CD4-positive, alpha-beta T cell treated with Interleukin-21 for 1 hour (primary cell): Measurements from ENCODE around the gene PKD1.
A peak's percentile ranks its signal among the peaks of the same experiment; 100 is the strongest.

ENCODE experiments used
- DNase-seq: peaks from one replicate; pipeline ENCODE4 v3.0.0-alpha.2; 2020

Gene PKD1

GRCh38 chr16:2070576-2071453 lies 64.9 kb downstream of the PKD1 start:
- no peak for DNase-seq

- no peak for DNase-seq
Observed at GRCh38 chr16:2066139-2066538, 69.6 kb downstream of the PKD1 start.

GRCh38 chr16:2064368-2064945 lies 71.2 kb downstream of the PKD1 start:
- no peak for DNase-seq

GRCh38 chr16:2063861-2064260 lies 71.8 kb downstream of the PKD1 start:
- DNase-seq = no peak

GRCh38 chr16:2062801-2063200 lies 72.9 kb downstream of the PKD1 start:
- no peak for DNase-seq

- no peak for DNase-seq
Observed at GRCh38 chr16:2061526-2061925, 74.2 kb downstream of the PKD1 start.

- DNase-seq = no peak
Observed at GRCh38 chr16:2061023-2061422, 74.7 kb downstream of the PKD1 start.

- DNase-seq = no peak
Observed at GRCh38 chr16:2060346-2060745, 75.4 kb downstream of the PKD1 start.

GRCh38 chr16:2058872-2059271 lies 76.8 kb downstream of the PKD1 start:
- DNase-seq = no peak

- no peak for DNase-seq
Observed at GRCh38 chr16:2058420-2058819, 77.3 kb downstream of the PKD1 start.

- no peak for DNase-seq
Observed at GRCh38 chr16:2057438-2057837, 78.3 kb downstream of the PKD1 start.

- no peak for DNase-seq
Observed at GRCh38 chr16:2056681-2057407, 78.9 kb downstream of the PKD1 start.

GRCh38 chr16:2056077-2056476 lies 79.6 kb downstream of the PKD1 start:
- DNase-seq = no peak

- no peak for DNase-seq
Observed at GRCh38 chr16:2054543-2055245, 81.0 kb downstream of the PKD1 start.

- DNase-seq = no peak
Observed at GRCh38 chr16:2053897-2054296, 81.8 kb downstream of the PKD1 start.

GRCh38 chr16:2053211-2053610 lies 82.5 kb downstream of the PKD1 start:
- DNase-seq = no peak

- DNase-seq = no peak
Observed at GRCh38 chr16:2048116-2048543, 87.6 kb downstream of the PKD1 start.

GRCh38 chr16:2047330-2048115 lies 88.2 kb downstream of the PKD1 start, which contains the start of the genes NTHL1 and TSC2:
NTHL1 (minus strand) TSS chr16:2047834; CDS start chr16:2047823, 11 bp downstream.
TSC2 (plus strand) TSS chr16:2047985; CDS start chr16:2048616, 631 bp downstream.
- DNase-seq = peak; percentile 93

- DNase-seq = no peak
Observed at GRCh38 chr16:2046893-2047329, 88.8 kb downstream of the PKD1 start.

GRCh38 chr16:2045965-2046892 lies 89.5 kb downstream of the PKD1 start:
- DNase-seq = no peak

- no peak for DNase-seq
Observed at GRCh38 chr16:2044541-2044940, 91.2 kb downstream of the PKD1 start.
